ENCODE results near the gene DISP3.

Gene DISP3

DNA sequence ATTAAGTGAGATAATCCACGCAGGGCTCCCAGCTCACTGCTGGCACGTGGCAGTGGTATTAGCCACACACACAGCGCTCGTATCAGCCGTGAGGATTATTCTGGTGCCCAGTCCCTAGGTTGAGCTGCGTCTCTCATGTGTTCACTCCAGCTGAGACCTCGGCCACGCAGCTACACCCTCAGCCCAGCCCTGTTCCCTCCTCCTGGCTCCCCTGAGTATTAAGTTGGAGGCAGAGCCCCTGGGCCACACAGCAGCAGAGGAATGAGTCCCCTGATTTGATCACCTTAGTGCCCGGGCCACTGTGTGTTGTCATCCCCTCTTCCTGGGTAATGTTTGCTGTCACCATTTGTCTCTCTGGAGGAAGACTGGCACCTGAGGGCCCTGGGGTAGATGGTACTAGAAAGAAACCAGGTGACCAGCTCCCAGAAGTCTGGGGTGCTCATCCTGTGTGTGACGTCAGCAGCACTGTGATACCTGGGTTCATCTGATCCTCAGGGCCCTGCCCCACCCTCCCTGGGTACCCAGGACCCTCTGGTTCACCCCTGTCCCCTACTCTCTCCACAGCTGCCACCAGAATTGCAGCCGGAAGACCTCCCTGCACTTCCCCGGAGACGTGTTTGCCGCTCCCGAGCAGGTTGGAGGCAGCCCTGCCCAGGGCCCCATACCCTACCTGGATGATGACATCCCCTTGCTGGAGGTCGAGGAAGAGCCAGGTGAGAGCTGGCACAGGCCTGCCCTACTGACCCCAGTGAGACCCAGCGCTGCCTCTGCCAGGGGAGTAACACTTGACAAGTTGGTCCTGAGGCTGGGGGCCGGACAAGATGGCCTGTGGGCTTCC lies 40.1 kb downstream of the DISP3 start:
- Histone ChIP-seq H2BK120ac (ENCODE audit: low read depth, low read length) (no peak overlapping the region), H2AFZ (ENCODE audit: low read length) (no peak overlapping the region)
- DNase-seq (ENCODE audit: low spot score) = no peak

DNA sequence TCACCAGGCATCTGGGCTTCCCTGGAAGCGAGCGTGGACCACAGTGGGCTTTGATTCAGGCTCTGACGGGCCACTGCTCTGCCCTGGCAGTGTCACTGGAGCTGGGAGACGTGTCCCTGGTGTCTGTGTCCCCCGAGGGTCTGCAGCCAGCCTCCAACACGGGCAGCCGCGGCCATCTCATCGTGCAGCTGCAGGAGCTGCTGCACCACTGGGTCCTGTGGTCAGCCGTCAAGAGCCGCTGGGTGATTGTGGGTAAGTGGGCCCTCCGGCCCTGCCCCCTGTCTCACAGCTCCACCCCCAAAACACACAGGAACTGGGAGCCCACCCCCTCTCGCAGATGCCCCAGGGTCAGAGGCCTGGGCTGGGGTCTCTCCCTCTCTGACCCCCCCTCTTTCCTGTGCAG lies 40.7 kb downstream of the DISP3 start:
- no CpG with 5 or more reads among the region's 13 CpGs for WGBS, 2 donors (ENCODE audit: extremely low coverage in 2 of 2, insufficient read length in 2 of 2, insufficient replicate concordance in 1 of 2)
- Histone ChIP-seq H2AK5ac (ENCODE audit: low read depth, low read length) (no peak overlapping the region), H3K14ac (ENCODE audit: low read length) (peak overlapping the region; percentile 31), H2BK5ac (ENCODE audit: low read length) (no peak overlapping the region), H3K4me1 (ENCODE audit: control insufficient read depth in 2 of 2, insufficient read depth in 1 of 2, low read depth in 1 of 2, low read length in 2 of 2) (no peaks in the 10 kb centered on the region), H2BK120ac (ENCODE audit: low read depth, low read length) (no peak overlapping the region), H3K9ac (ENCODE audit: low read depth, low read length, poor library complexity) (peak overlapping the region; percentile 32), H3K4ac (ENCODE audit: low read length) (no peak overlapping the region), H3K4me2 (ENCODE audit: insufficient read depth, low read length, poor library complexity, severe bottlenecking) (no peak overlapping the region), H3K27me3 (ENCODE audit: control insufficient read depth in 3 of 3, insufficient read depth in 3 of 3, low read depth in 1 of 3, low read length in 3 of 3) (no peaks in the 10 kb centered on the region), H2BK15ac (ENCODE audit: low read length) (peak overlapping the region; percentile 47), H3K9me3 (replicated peaks in 1 of 2; ENCODE audit: control insufficient read depth in 2 of 2, insufficient read depth in 1 of 2, low read depth in 1 of 2, low read length in 2 of 2) (no peaks in the 10 kb centered on the region), H3K4me3 (ENCODE audit: low read length in 2 of 2) (no peak overlapping the region), H2BK12ac (ENCODE audit: low read length) (no peak overlapping the region), H3K36me3 (replicated peaks in 1 of 2; ENCODE audit: control insufficient read depth in 2 of 2, insufficient read depth in 2 of 2, low read length in 2 of 2) (peaks cover 0 to 5% of the 10 kb centered on the region in 2 donors), H3K23ac (ENCODE audit: low read depth, low read length, poor library complexity) (no peak overlapping the region), H4K91ac (ENCODE audit: low read depth, low read length, poor library complexity) (no peak overlapping the region), H3K18ac (ENCODE audit: low read length) (peak overlapping the region; percentile 74), H4K8ac (ENCODE audit: low read depth, low read length) (no peak overlapping the region), H3K79me1 (ENCODE audit: low read depth, low read length) (peaks cover 3% of the 10 kb centered on the region), H2AFZ (ENCODE audit: low read length) (no peak overlapping the region), H3K27ac (replicated peaks; ENCODE audit: low read length) (no peak overlapping the region)
- no peak for DNase-seq (ENCODE audit: low spot score)

More for the DNA sequence above, 40.1 kb downstream of the DISP3 start:
- Histone ChIP-seq H4K8ac (ENCODE audit: low read depth, low read length) (no peak overlapping the region), H3K36me3 (replicated peaks in 1 of 2; ENCODE audit: control insufficient read depth in 2 of 2, insufficient read depth in 2 of 2, low read length in 2 of 2) (peaks cover 0 to 5% of the 10 kb centered on the region in 2 donors), H3K4ac (ENCODE audit: low read length) (no peak overlapping the region), H3K4me1 (ENCODE audit: control insufficient read depth in 2 of 2, insufficient read depth in 1 of 2, low read depth in 1 of 2, low read length in 2 of 2) (no peaks in the 10 kb centered on the region), H3K4me2 (ENCODE audit: insufficient read depth, low read length, poor library complexity, severe bottlenecking) (no peak overlapping the region), H3K79me1 (ENCODE audit: low read depth, low read length) (peaks cover 3% of the 10 kb centered on the region), H3K23ac (ENCODE audit: low read depth, low read length, poor library complexity) (no peak overlapping the region), H2BK15ac (ENCODE audit: low read length) (no peak overlapping the region), H4K91ac (ENCODE audit: low read depth, low read length, poor library complexity) (no peak overlapping the region), H3K14ac (ENCODE audit: low read length) (peak overlapping the region; percentile 31), H3K4me3 (ENCODE audit: low read length in 2 of 2) (no peak overlapping the region), H3K27ac (replicated peaks; ENCODE audit: low read length) (no peak overlapping the region), H3K27me3 (ENCODE audit: control insufficient read depth in 3 of 3, insufficient read depth in 3 of 3, low read depth in 1 of 3, low read length in 3 of 3) (no peaks in the 10 kb centered on the region), H2AK5ac (ENCODE audit: low read depth, low read length) (peak overlapping the region; percentile 13), H3K9ac (ENCODE audit: low read depth, low read length, poor library complexity) (peak overlapping the region; percentile 32), H3K18ac (ENCODE audit: low read length) (no peak overlapping the region), H3K9me3 (replicated peaks in 1 of 2; ENCODE audit: control insufficient read depth in 2 of 2, insufficient read depth in 1 of 2, low read depth in 1 of 2, low read length in 2 of 2) (no peaks in the 10 kb centered on the region), H2BK5ac (ENCODE audit: low read length) (no peak overlapping the region), H2BK12ac (ENCODE audit: low read length) (no peak overlapping the region)
- no CpG with 5 or more reads among the region's 18 CpGs for WGBS, 2 donors (ENCODE audit: extremely low coverage in 2 of 2, insufficient read length in 2 of 2, insufficient replicate concordance in 1 of 2)

DNA sequence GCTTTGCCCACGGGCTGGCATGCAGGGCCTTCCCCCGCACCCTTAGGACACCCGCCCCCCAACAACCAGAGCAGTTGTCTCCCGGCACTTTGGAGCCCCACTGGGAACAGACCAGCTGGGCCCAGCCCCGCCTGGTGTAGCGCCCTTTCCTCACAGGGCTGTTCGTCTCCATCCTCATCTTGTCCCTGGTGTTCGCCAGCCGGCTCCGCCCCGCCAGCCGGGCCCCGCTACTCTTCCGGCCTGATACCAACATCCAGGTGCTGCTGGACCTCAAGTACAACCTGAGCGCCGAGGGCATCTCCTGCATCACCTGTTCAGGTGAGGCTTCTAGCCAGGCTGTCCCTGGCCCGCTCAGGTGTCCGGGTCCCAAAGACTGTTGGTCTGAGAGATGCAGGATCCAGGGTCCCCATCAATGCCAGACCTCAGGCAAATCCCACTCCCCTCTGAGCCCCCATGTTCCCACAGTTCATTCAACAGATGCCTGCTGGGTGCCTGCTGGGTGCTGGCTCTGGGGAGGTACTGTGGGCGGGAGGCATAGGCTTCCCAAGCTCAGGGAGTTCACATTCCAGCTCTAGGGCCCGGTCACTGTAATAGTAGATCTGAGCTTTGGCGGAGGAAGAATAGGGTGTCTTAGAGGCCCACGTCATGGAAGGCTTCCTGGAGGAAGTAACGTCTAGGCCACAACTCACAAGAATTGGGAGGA lies 41.7 kb downstream of the DISP3 start:
- Histone ChIP-seq H3K4me3 (ENCODE audit: low read length in 2 of 2) (no peak overlapping the region), H2BK120ac (ENCODE audit: low read depth, low read length) (no peak overlapping the region), H2BK5ac (ENCODE audit: low read length) (no peak overlapping the region), H3K27me3 (ENCODE audit: control insufficient read depth in 3 of 3, insufficient read depth in 3 of 3, low read depth in 1 of 3, low read length in 3 of 3) (no peaks in the 10 kb centered on the region), H3K79me1 (ENCODE audit: low read depth, low read length) (peaks cover 3% of the 10 kb centered on the region), H3K9me3 (replicated peaks in 1 of 2; ENCODE audit: control insufficient read depth in 2 of 2, insufficient read depth in 1 of 2, low read depth in 1 of 2, low read length in 2 of 2) (no peaks in the 10 kb centered on the region), H4K8ac (ENCODE audit: low read depth, low read length) (no peak overlapping the region), H3K36me3 (replicated peaks in 1 of 2; ENCODE audit: control insufficient read depth in 2 of 2, insufficient read depth in 2 of 2, low read length in 2 of 2) (peaks cover 0 to 5% of the 10 kb centered on the region in 2 donors), H3K14ac (ENCODE audit: low read length) (no peak overlapping the region), H3K4me2 (ENCODE audit: insufficient read depth, low read length, poor library complexity, severe bottlenecking) (no peak overlapping the region), H3K4ac (ENCODE audit: low read length) (no peak overlapping the region), H3K27ac (replicated peaks; ENCODE audit: low read length) (no peak overlapping the region), H2AK5ac (ENCODE audit: low read depth, low read length) (peak overlapping the region; percentile 40), H3K18ac (ENCODE audit: low read length) (no peak overlapping the region), H2AFZ (ENCODE audit: low read length) (no peak overlapping the region), H2BK15ac (ENCODE audit: low read length) (peak overlapping the region; percentile 49), H2BK12ac (ENCODE audit: low read length) (no peak overlapping the region), H3K4me1 (ENCODE audit: control insufficient read depth in 2 of 2, insufficient read depth in 1 of 2, low read depth in 1 of 2, low read length in 2 of 2) (no peaks in the 10 kb centered on the region), H3K9ac (ENCODE audit: low read depth, low read length, poor library complexity) (peak overlapping the region; percentile 40), H3K23ac (ENCODE audit: low read depth, low read length, poor library complexity) (no peak overlapping the region), H4K91ac (ENCODE audit: low read depth, low read length, poor library complexity) (no peak overlapping the region)
- DNase-seq (ENCODE audit: low spot score) = no peak
- WGBS, 2 donors (ENCODE audit: extremely low coverage in 2 of 2, insufficient read length in 2 of 2, insufficient replicate concordance in 1 of 2) = no CpG with 5 or more reads among the region's 23 CpGs
